ENCODE measurements around the gene TRIM3.
A peak's percentile ranks its signal among the peaks of the same experiment; 100 is the strongest.

The TRIM3 gene

DNA sequence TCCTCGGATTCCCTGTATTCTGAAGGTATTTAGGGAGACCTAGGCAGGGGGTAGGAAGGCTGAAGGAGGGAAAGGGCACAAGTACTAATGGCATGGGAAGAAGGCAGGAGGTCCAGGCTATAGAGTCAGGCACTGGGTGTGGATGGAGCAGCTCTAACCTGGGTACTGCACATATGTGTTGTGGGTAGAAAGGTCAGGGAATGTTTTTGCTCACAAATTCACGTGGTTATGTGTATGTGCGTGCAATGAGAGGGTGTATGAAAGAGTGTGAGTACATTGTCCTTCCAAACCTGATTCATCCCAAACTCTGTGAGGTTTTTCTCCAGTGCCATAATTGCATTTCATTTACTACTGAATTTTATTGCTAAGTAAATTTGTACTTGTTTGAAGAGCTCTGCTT lies 46.5 kb upstream of the TRIM3 start:
- TF ChIP-seq PPARA (CRISPR knock-in tag; IDR thresholded peaks at IDR 0.05; ENCODE audit: borderline replicate concordance) = no peak
- no peak for TF ChIP-seq ISL1 (CRISPR knock-in tag; IDR thresholded peaks at IDR 0.05)
- TF ChIP-seq, protein P1, sequence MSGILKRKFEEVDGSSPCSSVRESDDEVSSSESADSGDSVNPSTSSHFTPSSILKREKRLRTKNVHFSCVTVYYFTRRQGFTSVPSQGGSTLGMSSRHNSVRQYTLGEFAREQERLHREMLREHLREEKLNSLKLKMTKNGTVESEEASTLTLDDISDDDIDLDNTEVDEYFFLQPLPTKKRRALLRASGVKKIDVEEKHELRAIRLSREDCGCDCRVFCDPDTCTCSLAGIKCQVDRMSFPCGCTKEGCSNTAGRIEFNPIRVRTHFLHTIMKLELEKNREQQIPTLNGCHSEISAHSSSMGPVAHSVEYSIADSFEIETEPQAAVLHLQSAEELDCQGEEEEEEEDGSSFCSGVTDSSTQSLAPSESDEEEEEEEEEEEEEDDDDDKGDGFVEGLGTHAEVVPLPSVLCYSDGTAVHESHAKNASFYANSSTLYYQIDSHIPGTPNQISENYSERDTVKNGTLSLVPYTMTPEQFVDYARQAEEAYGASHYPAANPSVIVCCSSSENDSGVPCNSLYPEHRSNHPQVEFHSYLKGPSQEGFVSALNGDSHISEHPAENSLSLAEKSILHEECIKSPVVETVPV (CRISPR knock-in tag; IDR thresholded peaks at IDR 0.05) = no peak
- TF ChIP-seq GLIS3 (CRISPR knock-in tag; IDR thresholded peaks at IDR 0.05) = no peak
- no peak for TF ChIP-seq TOX (CRISPR knock-in tag; IDR thresholded peaks at IDR 0.05; ENCODE audit: borderline replicate concordance)
- TF ChIP-seq, protein P2, sequence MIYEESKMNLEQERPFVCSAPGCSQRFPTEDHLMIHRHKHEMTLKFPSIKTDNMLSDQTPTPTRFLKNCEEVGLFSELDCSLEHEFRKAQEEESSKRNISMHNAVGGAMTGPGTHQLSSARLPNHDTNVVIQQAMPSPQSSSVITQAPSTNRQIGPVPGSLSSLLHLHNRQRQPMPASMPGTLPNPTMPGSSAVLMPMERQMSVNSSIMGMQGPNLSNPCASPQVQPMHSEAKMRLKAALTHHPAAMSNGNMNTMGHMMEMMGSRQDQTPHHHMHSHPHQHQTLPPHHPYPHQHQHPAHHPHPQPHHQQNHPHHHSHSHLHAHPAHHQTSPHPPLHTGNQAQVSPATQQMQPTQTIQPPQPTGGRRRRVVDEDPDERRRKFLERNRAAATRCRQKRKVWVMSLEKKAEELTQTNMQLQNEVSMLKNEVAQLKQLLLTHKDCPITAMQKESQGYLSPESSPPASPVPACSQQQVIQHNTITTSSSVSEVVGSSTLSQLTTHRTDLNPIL (CRISPR knock-in tag; IDR thresholded peaks at IDR 0.05; ENCODE audit: low read depth) = no peak
- no peak for TF ChIP-seq ZNF8 (CRISPR knock-in tag; IDR thresholded peaks at IDR 0.05)
- no peak for TF ChIP-seq TCF4 (CRISPR knock-in tag; IDR thresholded peaks at IDR 0.05; ENCODE audit: borderline replicate concordance)
- no peak for ATAC-seq

DNA sequence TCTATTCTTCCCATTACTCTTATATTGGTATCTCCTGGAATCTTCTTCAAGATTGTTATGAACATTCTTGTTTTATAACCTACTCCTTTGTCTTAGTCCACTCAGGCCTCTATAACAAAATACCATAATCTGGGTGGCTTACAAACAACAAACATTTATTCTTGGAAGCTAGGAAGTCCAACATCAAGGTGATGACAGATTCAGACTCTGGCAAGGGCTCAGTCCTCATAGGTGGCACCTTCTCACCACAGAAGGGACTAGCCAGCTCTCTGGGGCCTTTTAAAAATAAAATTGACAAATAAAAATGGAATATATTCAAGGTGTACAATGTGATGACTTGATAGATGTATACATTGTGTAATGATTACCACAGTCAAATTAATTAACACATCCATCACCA lies 43.1 kb upstream of the TRIM3 start:
- ATAC-seq = no peak
- TF ChIP-seq RARB (CRISPR knock-in tag; IDR thresholded peaks at IDR 0.05) = no peak
- TF ChIP-seq, protein P3, sequence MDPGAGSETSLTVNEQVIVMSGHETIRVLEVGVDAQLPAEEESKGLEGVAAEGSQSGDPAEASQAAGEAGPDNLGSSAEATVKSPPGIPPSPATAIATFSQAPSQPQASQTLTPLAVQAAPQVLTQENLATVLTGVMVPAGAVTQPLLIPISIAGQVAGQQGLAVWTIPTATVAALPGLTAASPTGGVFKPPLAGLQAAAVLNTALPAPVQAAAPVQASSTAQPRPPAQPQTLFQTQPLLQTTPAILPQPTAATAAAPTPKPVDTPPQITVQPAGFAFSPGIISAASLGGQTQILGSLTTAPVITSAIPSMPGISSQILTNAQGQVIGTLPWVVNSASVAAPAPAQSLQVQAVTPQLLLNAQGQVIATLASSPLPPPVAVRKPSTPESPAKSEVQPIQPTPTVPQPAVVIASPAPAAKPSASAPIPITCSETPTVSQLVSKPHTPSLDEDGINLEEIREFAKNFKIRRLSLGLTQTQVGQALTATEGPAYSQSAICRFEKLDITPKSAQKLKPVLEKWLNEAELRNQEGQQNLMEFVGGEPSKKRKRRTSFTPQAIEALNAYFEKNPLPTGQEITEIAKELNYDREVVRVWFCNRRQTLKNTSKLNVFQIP (CRISPR knock-in tag; IDR thresholded peaks at IDR 0.05; ENCODE audit: borderline replicate concordance, low read depth) = no peak
- no peak for TF ChIP-seq TCF4 (CRISPR knock-in tag; IDR thresholded peaks at IDR 0.05; ENCODE audit: borderline replicate concordance)
- no peak for TF ChIP-seq SNAI2 (CRISPR knock-in tag; IDR thresholded peaks at IDR 0.05)
- TF ChIP-seq, protein P1 (CRISPR knock-in tag; IDR thresholded peaks at IDR 0.05) = no peak
- no peak for TF ChIP-seq ISL1 (CRISPR knock-in tag; IDR thresholded peaks at IDR 0.05)
- TF ChIP-seq, protein P4, sequence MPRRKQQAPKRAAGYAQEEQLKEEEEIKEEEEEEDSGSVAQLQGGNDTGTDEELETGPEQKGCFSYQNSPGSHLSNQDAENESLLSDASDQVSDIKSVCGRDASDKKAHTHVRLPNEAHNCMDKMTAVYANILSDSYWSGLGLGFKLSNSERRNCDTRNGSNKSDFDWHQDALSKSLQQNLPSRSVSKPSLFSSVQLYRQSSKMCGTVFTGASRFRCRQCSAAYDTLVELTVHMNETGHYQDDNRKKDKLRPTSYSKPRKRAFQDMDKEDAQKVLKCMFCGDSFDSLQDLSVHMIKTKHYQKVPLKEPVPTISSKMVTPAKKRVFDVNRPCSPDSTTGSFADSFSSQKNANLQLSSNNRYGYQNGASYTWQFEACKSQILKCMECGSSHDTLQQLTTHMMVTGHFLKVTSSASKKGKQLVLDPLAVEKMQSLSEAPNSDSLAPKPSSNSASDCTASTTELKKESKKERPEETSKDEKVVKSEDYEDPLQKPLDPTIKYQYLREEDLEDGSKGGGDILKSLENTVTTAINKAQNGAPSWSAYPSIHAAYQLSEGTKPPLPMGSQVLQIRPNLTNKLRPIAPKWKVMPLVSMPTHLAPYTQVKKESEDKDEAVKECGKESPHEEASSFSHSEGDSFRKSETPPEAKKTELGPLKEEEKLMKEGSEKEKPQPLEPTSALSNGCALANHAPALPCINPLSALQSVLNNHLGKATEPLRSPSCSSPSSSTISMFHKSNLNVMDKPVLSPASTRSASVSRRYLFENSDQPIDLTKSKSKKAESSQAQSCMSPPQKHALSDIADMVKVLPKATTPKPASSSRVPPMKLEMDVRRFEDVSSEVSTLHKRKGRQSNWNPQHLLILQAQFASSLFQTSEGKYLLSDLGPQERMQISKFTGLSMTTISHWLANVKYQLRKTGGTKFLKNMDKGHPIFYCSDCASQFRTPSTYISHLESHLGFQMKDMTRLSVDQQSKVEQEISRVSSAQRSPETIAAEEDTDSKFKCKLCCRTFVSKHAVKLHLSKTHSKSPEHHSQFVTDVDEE (CRISPR knock-in tag; IDR thresholded peaks at IDR 0.05) = no peak

DNA sequence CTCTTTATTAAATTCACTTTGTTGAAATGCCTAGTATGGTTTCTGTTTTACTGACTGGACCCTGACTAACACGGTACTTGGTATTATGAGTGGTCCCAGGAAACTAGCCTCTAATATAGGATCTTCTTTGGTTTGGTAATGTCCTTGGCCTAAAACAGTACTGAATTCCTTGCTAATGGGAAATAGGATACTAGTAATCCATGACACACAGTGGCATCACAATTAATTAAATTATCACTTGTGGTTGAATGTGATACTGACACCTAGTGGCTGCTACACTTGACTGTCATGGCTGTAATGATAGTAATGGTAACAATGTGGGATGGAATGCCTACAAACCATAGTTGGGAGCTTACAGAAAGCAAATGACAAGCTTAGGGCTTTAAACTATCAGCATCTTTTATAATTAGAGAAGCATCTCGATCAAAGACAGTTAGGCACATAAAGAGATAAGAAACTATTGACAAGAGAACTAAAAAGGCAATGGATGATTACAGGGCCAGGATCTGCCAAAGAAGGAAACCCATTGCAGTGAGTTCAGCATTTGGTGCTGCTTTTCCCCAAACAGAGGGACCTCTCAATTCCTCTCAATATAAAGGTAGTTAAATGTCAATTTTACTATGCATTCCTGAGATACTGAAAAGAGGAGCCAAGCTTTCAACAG lies 32.0 kb upstream of the TRIM3 start:
- TF ChIP-seq OSR1 (CRISPR knock-in tag; IDR thresholded peaks at IDR 0.05) (no peak), ISL1 (CRISPR knock-in tag; IDR thresholded peaks at IDR 0.05) (peak; percentile 22; the same call in 1 of the 2 replicates)
- TF ChIP-seq, protein P2 (CRISPR knock-in tag; IDR thresholded peaks at IDR 0.05; ENCODE audit: low read depth) = no peak
- ATAC-seq = peak; percentile 91

DNA sequence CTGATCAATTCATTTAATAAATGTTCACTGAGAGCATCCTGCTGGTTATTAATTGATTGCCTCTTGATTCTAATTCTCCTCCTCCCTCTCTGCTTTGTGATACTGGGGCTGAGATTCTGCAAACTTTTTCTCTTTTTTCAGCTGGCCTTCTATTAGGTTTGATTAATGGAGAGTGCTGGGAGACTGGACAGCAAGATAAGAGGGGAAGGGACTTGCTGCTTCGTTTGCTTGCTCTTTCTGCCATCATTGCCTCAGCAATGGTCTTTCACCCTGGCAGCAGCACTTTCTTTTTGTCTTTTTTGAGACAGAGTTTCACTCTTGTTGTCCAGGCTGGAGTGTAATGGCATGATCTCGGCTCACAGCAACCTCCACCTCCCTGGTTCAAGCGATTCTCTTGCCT lies 30.4 kb upstream of the TRIM3 start:
- TF ChIP-seq TOX (CRISPR knock-in tag; IDR thresholded peaks at IDR 0.05; ENCODE audit: borderline replicate concordance) (no peak), SNAI2 (CRISPR knock-in tag; IDR thresholded peaks at IDR 0.05) (no peak)
- no peak for ATAC-seq

DNA sequence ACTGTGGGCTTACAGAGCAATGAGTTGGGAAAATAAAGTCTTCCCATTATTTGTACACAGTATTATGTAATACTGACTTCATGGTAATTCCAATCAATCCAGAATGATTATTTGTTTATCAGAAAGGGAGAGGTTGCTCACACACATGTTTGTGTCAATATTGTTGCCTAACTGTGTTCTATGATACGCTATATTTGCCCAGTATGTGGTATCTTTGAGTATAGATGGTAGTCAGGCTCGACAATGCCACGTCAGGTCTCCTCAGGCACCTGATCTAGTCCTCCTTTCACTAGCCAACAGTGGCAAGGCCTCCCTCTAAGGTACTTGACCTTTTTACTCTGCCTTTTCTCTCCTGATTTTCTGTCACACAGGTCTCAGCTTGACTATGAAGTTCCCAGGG lies 28.6 kb upstream of the TRIM3 start:
- no peak for ATAC-seq
- TF ChIP-seq PPARA (CRISPR knock-in tag; IDR thresholded peaks at IDR 0.05; ENCODE audit: borderline replicate concordance) (no peak), ZFP30 (CRISPR knock-in tag; IDR thresholded peaks at IDR 0.05) (no peak), ZNF565 (CRISPR knock-in tag; conservative IDR thresholded peaks at IDR 0.05; ENCODE audit: low read depth) (no peak), RARB (CRISPR knock-in tag; IDR thresholded peaks at IDR 0.05) (no peak), GLIS3 (CRISPR knock-in tag; IDR thresholded peaks at IDR 0.05) (no peak), ARNTL (CRISPR knock-in tag; IDR thresholded peaks at IDR 0.05; ENCODE audit: borderline replicate concordance, low read depth) (no peak), ZFP3 (CRISPR knock-in tag; IDR thresholded peaks at IDR 0.05) (no peak), BACH2 (CRISPR knock-in tag; IDR thresholded peaks at IDR 0.05; ENCODE audit: borderline replicate concordance) (no peak), ZNF8 (CRISPR knock-in tag; IDR thresholded peaks at IDR 0.05) (no peak)
- TF ChIP-seq, protein P5, sequence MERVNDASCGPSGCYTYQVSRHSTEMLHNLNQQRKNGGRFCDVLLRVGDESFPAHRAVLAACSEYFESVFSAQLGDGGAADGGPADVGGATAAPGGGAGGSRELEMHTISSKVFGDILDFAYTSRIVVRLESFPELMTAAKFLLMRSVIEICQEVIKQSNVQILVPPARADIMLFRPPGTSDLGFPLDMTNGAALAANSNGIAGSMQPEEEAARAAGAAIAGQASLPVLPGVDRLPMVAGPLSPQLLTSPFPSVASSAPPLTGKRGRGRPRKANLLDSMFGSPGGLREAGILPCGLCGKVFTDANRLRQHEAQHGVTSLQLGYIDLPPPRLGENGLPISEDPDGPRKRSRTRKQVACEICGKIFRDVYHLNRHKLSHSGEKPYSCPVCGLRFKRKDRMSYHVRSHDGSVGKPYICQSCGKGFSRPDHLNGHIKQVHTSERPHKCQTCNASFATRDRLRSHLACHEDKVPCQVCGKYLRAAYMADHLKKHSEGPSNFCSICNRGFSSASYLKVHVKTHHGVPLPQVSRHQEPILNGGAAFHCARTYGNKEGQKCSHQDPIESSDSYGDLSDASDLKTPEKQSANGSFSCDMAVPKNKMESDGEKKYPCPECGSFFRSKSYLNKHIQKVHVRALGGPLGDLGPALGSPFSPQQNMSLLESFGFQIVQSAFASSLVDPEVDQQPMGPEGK (CRISPR knock-in tag; IDR thresholded peaks at IDR 0.05; ENCODE audit: borderline replicate concordance) = no peak
- TF ChIP-seq, protein P1 (CRISPR knock-in tag; IDR thresholded peaks at IDR 0.05) = no peak

All from SK-N-SH treated with all-trans-retinoic acid at 6 μM for 48 hours (cell line).